ENCODE measurements around the gene SLC22A16. TPM values are rescaled to one million over a fixed set of nuclear protein-coding genes. Genes with fewer than 3 reads are reported as not detected.

SLC22A16 gene
- total and polyA plus RNA-seq, 2 experiments from 2014 or later = not detected

DNA sequence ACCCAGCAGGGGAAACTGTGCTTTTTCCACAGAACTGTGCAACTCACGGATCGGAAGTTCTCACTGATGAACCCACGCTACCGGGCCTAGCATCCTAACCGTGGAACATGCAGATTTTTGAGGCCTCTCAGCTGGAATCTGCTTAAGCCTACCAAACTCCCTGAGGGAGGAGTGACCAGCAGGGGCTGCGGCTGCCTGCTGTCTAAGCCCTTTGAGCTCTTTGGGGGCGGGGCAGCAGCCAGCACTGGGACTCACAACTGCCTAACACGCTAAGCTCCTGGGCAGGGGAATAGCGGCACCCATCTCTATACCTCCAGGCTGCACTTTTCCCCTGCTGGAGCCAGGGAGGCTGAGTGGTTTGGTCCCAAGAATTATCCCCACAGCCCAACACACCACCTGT, 97.9 kb downstream of the SLC22A16 start:
- H3K4me2 ChIP-seq = no peak overlapping the region
- 36% methylated on average over 9 of the region's 9 CpGs for WGBS (ENCODE audit: low lambda C conversion rate, missing lambda C conversion rate)

More for the DNA sequence above, 97.9 kb downstream of the SLC22A16 start:
- no peaks in the 10 kb centered on the region for H3K4me1 ChIP-seq (ENCODE audit: insufficient read depth)
- H3K79me2 ChIP-seq = no peaks in the 10 kb centered on the region
- no peak overlapping the region for H3K4me3 ChIP-seq
- H2AFZ ChIP-seq = no peak overlapping the region
- no peaks in the 10 kb centered on the region for H3K36me3 ChIP-seq (replicated peaks; ENCODE audit: insufficient read depth, low read depth)
- H3K27me3 ChIP-seq = no peaks in the 10 kb centered on the region
- TF ChIP-seq, protein P1, sequence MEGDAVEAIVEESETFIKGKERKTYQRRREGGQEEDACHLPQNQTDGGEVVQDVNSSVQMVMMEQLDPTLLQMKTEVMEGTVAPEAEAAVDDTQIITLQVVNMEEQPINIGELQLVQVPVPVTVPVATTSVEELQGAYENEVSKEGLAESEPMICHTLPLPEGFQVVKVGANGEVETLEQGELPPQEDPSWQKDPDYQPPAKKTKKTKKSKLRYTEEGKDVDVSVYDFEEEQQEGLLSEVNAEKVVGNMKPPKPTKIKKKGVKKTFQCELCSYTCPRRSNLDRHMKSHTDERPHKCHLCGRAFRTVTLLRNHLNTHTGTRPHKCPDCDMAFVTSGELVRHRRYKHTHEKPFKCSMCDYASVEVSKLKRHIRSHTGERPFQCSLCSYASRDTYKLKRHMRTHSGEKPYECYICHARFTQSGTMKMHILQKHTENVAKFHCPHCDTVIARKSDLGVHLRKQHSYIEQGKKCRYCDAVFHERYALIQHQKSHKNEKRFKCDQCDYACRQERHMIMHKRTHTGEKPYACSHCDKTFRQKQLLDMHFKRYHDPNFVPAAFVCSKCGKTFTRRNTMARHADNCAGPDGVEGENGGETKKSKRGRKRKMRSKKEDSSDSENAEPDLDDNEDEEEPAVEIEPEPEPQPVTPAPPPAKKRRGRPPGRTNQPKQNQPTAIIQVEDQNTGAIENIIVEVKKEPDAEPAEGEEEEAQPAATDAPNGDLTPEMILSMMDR (IDR thresholded peaks at IDR 0.05; ENCODE audit: poor library complexity) = no peak
- no peak for TF ChIP-seq EZH2 (IDR thresholded peaks at IDR 0.05; ENCODE audit: borderline replicate concordance)
- TF ChIP-seq EZH2phosphoT487 (IDR thresholded peaks at IDR 0.05; ENCODE audit: low read depth, severe bottlenecking, unreplicated experiment) = no peak
- no peaks in the 10 kb centered on the region for H3K9me2 ChIP-seq (replicated peaks; ENCODE audit: insufficient read depth)
- peak; percentile 49 for DNase-seq (ENCODE audit: low spot score)
- no peaks in the 10 kb centered on the region for H3K9me3 ChIP-seq (ENCODE audit: low read depth)
- no peak overlapping the region for H3K27ac ChIP-seq
- H4K20me1 ChIP-seq (ENCODE audit: insufficient read depth, poor library complexity, severe bottlenecking) = no peaks in the 10 kb centered on the region

Other genes with a start within 250 kb of the SLC22A16 start
- gene METTL24, start 118.3 kb downstream of the SLC22A16 start, total RNA-seq = 3.2 and 5.7 TPM in 2 replicates
- gene METTL24, start 118.3 kb downstream of the SLC22A16 start, polyA plus RNA-seq = 2.2 and 3.7 TPM in 2 replicates
- gene DDO, start 61.0 kb downstream of the SLC22A16 start, total RNA-seq = 0.08 and 0.20 TPM in 2 replicates
- gene DDO, start 61.0 kb downstream of the SLC22A16 start, polyA plus RNA-seq = 0.39 TPM in 1 of 2 replicates, not detected in the other